ENCODE results near the gene JAKMIP2.

The JAKMIP2 gene

DNA sequence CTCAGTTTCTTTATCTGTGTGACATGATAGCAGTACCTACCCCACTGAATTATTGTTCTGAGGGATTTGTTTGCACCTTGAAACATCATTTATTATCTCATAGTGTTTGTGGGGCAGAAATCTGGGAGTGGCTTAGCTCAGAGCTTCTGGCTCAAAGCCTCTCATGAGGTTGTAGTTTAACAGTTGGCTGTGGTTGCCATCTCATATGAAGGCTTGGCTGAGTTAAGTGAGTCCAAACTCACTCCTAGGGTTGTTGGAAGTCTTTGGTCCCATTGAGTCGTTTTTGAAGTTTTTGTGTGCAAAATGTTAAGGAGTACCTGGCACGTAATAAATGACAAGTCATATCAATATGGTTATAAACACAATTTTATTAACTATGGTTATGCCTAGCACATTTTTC is 3.6 kb upstream of the JAKMIP2 start:
- no peak for DNase-seq

DNA sequence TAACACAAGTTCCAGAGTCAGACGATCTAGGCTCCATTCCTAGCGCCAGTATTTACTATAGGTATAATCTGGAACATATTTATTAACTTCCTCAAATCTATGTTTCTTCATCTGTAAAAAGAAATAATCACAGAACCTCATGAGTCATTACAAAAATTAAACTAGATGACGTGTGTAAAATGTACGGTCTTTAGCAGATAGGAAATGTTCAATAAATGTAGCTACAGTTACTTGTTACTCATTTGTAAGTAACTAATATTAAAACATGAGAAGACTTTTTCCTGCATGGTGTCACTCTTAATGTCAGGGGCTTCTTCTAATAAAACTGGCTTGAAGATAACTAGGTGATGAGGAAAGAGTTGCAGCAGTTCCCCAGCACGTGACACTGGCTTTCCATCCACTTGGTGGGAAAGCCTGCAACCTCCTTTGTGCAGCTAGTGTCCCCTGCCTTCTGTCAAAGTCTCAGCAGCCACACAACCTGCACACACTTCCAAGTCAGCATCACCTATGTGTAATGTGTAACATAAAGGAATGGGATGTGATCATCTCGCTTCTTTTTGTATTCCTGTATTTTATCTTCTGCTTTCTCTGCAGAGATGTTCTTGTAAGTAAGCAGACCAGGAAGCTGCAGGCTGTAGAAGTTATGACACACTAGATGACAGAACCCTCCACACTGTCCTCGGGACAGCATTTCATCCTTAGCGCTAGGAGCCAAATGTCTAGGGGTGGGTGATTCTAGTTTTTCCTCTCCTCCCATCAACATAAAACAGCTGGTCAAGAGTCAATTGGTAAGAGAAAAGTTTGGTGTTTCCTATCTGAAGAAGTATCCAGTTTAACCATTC is 1.8 kb upstream of the JAKMIP2 start:
- no peak for DNase-seq

- DNase-seq = no peak
These were observed 1.5 kb downstream of the JAKMIP2 start for GRCh38 chr5:147780924-147781573.

DNA sequence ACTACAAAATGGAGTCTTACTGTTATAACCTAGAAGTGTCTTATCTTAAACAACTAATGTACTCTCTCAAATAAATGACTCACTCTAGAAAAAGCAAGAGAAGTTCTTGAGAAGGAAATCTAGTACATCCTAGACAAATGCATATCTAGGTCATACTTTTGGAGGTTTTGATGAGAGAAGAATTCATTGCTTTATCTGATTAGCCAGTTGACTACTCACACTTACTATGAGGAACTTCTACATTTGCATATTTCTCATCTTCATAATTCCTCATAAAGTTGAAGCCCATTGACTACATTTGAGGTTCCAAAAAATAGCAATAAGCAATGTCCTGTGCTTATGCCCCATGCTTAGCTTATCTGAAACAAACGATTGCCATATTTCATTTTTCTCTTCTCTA is 2.8 kb downstream of the JAKMIP2 start:
- DNase-seq = no peak

DNA sequence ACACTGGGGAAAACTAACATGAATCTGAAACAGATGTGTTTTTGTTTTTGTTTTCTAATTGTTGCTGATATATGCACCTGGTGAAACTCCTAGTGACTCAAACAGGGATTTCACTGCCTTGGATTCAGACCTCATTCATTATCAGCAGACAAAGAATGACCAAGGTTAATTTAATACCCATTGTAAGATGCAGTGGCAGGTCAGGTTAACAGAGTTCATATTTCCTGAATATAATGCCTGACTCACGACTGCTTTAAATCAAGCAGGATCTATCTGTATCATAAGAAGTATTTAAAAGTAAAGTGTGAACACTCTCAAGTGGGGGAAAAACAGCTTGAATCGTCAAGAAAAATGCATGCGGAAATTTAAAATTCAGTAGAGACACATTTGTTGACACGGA is 5.5 kb downstream of the JAKMIP2 start:
- DNase-seq = no peak

DNA sequence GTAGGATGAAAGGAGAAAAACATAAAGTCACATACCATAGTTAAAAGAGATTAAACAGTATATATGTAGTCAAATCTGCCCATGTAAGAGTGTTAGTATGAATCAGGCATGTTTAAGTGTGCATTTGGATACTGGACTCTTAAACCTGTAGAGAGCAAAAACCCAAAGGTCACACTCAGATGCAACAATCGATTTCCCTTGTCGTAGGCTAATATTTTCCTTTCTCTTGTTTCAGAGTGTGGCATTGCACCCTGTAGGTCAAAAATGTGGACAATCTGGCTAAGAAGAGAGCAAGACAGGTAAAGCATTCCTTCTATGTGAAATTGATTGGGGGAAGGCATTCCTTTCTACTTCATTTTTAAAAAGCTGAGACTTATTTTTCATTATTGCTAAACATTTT is 8.9 kb downstream of the JAKMIP2 start:
- no peak for DNase-seq

- no peak for DNase-seq
These were observed 9.4 kb downstream of the JAKMIP2 start for GRCh38 chr5:147773139-147773538.

DNA sequence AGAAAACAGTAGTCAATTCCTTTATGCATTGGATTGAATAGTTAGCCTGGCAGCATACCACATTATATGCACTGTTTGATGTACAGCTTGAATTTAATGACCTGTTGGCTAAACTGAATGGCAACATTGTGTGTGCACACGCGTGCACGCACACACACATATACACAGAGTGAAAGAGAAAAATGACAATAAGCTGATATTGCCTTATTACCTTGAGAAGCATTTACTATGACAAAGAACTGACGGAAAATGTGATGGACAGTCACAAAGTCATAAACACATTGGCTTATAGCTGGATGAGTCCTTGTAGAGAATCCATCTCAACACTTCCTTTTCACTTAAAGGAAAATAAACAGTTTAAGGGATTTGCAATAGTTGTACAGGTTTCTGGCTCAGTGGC is 15.5 kb downstream of the JAKMIP2 start:
- DNase-seq = no peak

GRCh38 chr5:147763791-147764525 is 18.6 kb downstream of the JAKMIP2 start:
- DNase-seq = no peak

DNA sequence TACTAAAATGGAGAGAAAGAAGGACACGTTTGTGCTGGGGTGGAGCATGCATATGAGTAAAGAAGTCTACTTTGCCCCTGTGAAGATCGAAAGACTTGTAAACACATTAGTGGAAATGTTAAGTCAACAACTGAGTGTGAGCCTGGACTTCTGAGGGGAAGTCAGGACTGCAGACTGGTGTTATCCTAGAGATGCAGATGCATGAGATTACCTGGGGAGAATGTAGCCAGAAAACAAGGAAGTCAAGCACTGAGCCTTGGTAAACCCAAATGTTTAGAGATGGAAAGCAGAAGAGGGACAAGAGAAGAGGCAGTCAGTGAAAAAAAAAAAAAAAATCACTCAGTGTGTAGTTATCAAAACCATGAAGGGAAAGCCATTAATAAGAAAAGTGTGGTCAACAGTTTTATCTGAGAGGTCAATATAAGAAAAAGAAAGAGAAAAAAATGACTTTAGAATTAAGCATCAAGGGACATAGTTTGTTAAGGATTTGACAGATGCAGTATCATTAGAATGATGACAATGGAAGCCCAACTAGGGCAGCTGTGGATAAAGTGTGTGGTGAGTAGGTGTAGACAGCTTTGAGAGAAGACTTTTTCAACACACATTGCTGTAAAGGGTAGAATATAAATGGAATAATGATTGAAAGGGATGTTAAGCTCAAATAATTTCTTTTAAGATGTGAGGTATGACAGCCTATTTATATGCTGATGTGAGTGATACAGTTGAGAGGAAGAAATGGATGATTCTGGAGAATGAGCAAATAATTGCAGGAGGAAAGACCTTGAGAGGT is 22.2 kb downstream of the JAKMIP2 start:
- DNase-seq = no peak

DNA sequence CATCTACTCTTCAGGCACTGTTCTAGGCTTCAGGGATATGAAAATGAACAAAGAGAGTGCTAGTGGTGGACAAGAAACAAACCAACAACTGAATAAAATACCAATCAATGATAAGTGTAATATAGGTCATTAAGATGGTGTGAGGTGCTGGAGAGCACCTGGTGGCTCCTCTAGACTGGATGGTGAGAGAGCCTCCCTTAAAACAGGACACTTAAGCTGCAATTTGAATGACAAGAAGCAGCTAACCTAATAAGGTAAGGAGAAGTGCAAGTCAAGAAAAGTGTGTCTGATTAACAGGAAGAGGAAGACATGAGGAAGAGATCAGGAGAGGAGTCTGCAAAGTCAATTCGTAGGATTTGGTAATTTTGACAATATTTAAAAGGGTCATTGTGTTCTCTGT is 23.1 kb downstream of the JAKMIP2 start:
- no peak for DNase-seq

DNA sequence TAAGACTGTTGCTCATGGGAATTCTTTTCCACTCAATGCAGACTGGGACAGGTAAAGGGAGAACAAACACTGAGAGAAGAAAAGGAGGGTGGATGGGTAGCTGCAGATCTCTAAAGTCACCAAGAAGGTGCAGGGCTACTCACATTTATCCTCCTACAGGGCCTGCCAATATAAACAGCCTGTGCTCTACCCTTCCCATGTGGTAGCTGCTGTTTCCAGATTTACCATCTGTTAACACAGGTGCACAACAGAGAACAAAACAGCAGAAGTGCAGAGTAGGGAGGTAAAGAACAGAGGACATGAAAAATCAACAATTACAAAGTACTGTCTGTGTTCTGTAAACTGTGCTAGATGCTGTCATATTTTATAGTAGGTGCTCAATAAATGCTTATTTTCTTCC is 26.0 kb downstream of the JAKMIP2 start:
- no peak for DNase-seq

DNA sequence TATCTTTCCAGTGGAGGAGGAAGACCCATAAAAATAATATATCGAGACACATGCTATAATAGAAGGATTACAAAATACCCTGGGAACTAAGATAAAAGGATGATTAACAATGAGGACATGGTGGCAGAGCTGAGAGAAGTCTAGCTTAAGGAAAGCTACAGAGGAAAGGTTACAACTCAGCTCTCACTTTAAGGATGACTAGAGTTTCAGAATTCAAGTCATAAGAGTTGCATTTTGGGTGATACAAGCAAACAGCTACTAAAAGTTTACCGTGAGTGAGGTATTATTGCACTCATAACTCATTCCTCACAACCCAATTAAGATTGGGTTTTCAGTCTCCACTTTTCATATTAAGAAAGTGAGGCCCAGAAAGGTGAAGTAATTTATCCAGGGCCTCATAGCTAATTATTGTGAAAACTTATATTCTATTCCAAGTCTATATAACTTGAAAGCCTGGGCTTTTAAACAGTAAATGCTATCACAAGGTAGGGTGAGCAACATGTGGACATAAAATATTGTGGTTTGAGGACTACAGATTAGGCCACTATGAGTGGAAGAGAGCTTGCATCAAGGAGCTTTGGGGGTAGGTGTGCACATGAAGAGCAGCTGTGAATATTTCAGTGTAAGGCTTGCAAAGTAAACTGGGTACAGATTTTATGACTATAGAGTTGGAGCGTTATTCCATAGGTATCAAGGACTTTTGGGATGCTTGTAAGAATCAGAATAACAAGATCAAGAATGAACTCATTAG is 28.0 kb downstream of the JAKMIP2 start:
- DNase-seq = no peak

DNA sequence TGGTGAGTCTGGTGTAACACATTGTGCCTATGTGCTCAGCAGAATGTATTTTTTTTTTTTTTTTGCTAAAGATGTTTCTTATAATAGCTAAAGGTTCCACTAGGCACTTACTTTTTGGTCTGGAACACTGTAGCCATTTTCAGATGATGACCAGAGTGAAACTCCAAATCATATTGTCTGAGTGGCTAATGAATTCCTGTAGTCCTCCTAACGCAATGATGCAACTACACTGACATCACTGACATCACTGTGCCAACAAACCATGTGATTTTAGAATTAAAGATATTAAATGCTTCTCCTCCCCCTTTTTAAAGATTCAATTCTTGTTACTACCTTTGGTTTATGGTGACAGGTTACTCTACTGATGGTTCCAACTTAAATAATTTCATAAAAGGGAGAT is 28.8 kb downstream of the JAKMIP2 start:
- DNase-seq = no peak

- no peak for DNase-seq
These were observed 29.8 kb downstream of the JAKMIP2 start for GRCh38 chr5:147752666-147753290.

DNA sequence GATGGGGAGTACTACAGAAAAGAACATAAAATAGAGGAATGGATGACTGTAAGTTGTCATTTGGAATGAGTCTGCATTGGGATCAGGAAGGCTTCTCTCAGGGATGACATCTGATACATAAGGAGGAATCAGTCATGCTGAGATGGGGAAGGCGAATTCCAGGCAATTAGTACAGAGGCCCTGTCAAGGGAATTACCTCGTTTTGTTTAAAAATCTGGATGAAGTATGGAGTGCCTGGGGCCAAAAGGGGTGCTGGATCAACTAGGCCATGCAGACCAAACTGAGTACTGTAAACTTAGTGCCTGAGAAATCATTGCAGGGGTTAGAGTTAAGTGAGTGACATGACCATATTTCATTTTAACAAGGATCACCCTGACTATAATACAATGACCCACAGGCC is 30.5 kb downstream of the JAKMIP2 start:
- no peak for DNase-seq

DNA sequence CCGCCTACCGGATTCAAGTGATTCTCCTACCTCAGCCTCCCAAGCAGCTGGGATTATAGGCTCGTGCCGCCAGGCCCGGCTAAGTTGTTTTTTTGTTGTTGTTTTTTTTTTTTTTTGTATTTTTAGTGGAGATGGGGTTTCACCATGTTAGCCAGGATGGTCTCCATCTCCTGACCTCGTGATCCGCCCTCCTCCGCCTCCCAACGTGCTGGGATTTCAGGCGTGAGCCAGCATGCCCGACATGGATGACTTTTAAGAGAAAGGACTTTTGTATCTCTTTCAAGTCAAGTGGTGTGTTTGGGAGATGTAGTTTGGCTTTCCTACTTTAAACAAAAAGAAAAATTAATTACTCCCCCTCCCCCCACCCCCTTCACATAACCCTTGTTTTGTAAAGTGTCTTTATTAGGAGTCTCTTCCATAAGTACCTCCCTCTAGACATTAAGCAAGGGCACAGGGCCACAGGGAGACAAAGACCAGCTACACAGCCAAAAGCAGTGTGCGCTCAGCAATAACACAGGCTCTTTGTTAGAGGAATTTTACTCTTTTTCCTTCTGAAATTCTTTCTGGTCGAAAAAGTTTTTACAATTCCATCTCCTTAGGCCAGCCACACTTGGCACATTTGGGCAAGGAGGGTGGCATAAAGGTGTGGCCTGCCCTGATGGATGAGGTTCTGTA is 31.2 kb downstream of the JAKMIP2 start:
- DNase-seq = no peak

DNA sequence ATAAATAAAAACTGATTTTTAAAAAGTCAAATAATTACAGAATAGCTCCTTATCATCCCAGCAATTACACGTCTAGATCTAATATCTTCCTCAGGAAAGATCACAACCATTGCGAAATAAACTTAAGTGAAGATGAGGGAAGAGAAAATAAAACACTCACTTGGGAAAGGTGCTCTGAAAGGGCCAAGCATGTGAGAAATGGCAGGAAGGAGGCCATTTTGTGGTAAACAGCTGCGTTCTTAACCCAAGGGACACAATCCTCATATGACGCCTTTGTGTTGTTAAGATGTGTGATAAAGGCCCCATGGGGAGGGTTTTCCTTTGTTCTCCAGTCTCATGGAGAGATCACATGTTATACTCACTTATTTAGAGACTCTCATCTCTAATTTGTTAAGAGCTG is 32.5 kb downstream of the JAKMIP2 start:
- no peak for DNase-seq

GRCh38 chr5:147748590-147748989 is 33.9 kb downstream of the JAKMIP2 start:
- DNase-seq = no peak

DNA sequence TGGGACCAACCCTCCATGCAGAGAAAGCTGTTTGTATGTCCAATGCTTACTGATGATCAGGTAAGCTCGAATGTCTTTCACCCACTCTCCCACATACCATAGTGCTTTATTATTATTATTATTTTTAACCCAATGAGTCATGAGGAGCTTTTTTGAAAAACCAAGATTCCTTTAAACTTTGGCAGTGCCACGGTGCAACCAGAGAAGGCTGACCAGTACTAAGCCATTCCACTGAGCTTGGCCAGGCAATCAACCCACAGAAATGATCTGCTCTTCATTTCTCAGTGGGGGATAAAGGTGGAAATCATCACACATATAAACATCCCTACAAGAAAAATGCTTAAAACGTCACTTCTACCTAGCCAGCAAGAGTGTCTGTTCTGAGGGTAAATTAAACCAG is 35.5 kb downstream of the JAKMIP2 start:
- DNase-seq = no peak

GRCh38 chr5:147743678-147744374 is 38.7 kb downstream of the JAKMIP2 start:
- no peak for DNase-seq
